GM23248 (cell line): ENCODE results near the gene DHDDS.

ENCODE experiments used
- EZH2 ChIP-seq: fragments of 200-600 bp; sonication (generic); IDR thresholded peaks from 2 replicates; pipeline ENCODE4 v1.6.1; 2018; ENCODE audit warnings: antibody characterized with exemption, mild to moderate bottlenecking; ENCODE audit not compliant: insufficient read depth, poor library complexity, severe bottlenecking
- EZH2phosphoT487 ChIP-seq: fragments of 200-600 bp; sonication (generic); IDR thresholded peaks from 2 replicates; pipeline ENCODE4 v1.6.1; 2018; ENCODE audit warnings: antibody characterized with exemption, moderate library complexity, mild to moderate bottlenecking, low read depth; ENCODE audit not compliant: insufficient read depth

GRCh38 chr1:26472320-26472900, 40.3 kb downstream of the DHDDS start, which contains the start of gene HMGN2:
- TF ChIP-seq EZH2 (no peak), EZH2phosphoT487 (no peak)
